Endodermal cell (in vitro differentiated cells): ENCODE results near the gene GDF2. TPM values are rescaled to one million over a fixed set of nuclear protein-coding genes. Genes with fewer than 3 reads are reported as not detected.

Source experiments
- DNase-seq: peaks from one replicate; pipeline ENCODE4 v3.0.0-alpha.2; 2017
- H3K27ac ChIP-seq: 2 replicates; pipeline ENCODE4 v1.5.1; 2013; ENCODE audit warnings: mild to moderate bottlenecking, low read depth, low read length, moderate library complexity
- H3K27me3 ChIP-seq: 2 replicates; pipeline ENCODE4 v1.6.1; 2013; ENCODE audit warnings: mild to moderate bottlenecking, low read length, moderate library complexity; ENCODE audit not compliant: insufficient read depth, control insufficient read depth, poor library complexity, severe bottlenecking
- H3K36me3 ChIP-seq: 2 replicates; pipeline ENCODE4 v1.7.0; 2013; ENCODE audit warnings: mild to moderate bottlenecking, low read length, moderate library complexity; ENCODE audit not compliant: control insufficient read depth, insufficient read depth
- H3K4me1 ChIP-seq: one replicate; pipeline ENCODE4 v1.7.0; 2013; ENCODE audit warnings: low read length; ENCODE audit not compliant: control insufficient read depth, insufficient read depth
- H3K4me3 ChIP-seq: 2 replicates; pipeline ENCODE4 v1.5.1; 2013; ENCODE audit warnings: mild to moderate bottlenecking, low read length, moderate library complexity
- H3K9ac ChIP-seq: 2 replicates; pipeline ENCODE4 v1.6.1; 2013; ENCODE audit warnings: mild to moderate bottlenecking, low read length, moderate library complexity; ENCODE audit not compliant: poor library complexity, severe bottlenecking; ENCODE audit errors: extremely low read depth
- H3K9me3 ChIP-seq: 2 replicates; pipeline ENCODE4 v1.6.1; 2013; ENCODE audit warnings: mild to moderate bottlenecking, low read length, moderate library complexity; ENCODE audit not compliant: control insufficient read depth
- H3K27ac Mint-ChIP-seq: 2 replicates; pipeline ENCODE4 v1.8.0; 2020; ENCODE audit warnings: mixed read lengths
- H3K27me3 Mint-ChIP-seq: 2 replicates; pipeline ENCODE4 v1.8.0; 2021; ENCODE audit warnings: mild to moderate bottlenecking, mixed read lengths; ENCODE audit not compliant: insufficient read depth
- H3K36me3 Mint-ChIP-seq: 2 replicates; pipeline ENCODE4 v1.8.0; 2020; ENCODE audit warnings: low read depth, mixed read lengths
- H3K4me1 Mint-ChIP-seq: 2 replicates; pipeline ENCODE4 v1.8.0; 2020; ENCODE audit warnings: mixed read lengths
- H3K4me3 Mint-ChIP-seq: 2 replicates; pipeline ENCODE4 v1.8.0; 2020; ENCODE audit warnings: mild to moderate bottlenecking, moderate library complexity, mixed read lengths
- H3K9me3 Mint-ChIP-seq: 2 replicates; pipeline ENCODE4 v1.8.0; 2020; ENCODE audit warnings: mild to moderate bottlenecking, mixed read lengths
- CTCF ChIP-seq: fragments of 200-600 bp; sonication (generic); conservative IDR thresholded peaks from 2 replicates; pipeline ENCODE4 v1.5.0; 2021; ENCODE audit warnings: antibody characterized with exemption, mild to moderate bottlenecking
- WGBS, 2 experiments: methylation state at CpG; one replicate each; pipeline versions ENCODE4 v1.1.5 to v1.1.7; 2013; ENCODE audit warnings: missing lambda C conversion rate in 2 of 2, mixed read lengths in 1 of 2; ENCODE audit not compliant: insufficient coverage in 1 of 2, insufficient read length in 1 of 2; 5-methylcytosine and 5-hydroxymethylcytosine counted together
- total RNA-seq, 2 donors: library from RNA; stranded (reverse); fragmentation: NEBNext Ultra II Directional in 1 of 2; extraction: Animal tissue kit (Norgen Biotek cat#: 25700) in 1 of 2; gene quantifications; 2 replicates in 1 of 2; 3 replicates in 1 of 2; pipeline ENCODE4 v1.2.1, GENCODE V29; 2021

The GDF2 gene
- total RNA-seq, 2 donors from 2014 or later: not detected

- Histone ChIP-seq H3K36me3 (no peaks in the 10 kb centered on the region), H3K4me1 (no peaks in the 10 kb centered on the region), H3K27me3 (no peaks in the 10 kb centered on the region), H3K9me3 (no peaks in the 10 kb centered on the region), H3K27ac (no peak overlapping the region), H3K9ac (no peak overlapping the region), H3K4me3 (no peak overlapping the region)
- no peak overlapping the region for H3K27ac Mint-ChIP-seq
- no peak for TF ChIP-seq CTCF
- DNase-seq: no peak
- H3K27me3 Mint-ChIP-seq: peaks cover 2% of the 10 kb centered on the region
- 87 to 100% methylated on average over 4 to 5 of the region's 5 CpGs for WGBS, 2 experiments
- no peak overlapping the region for H3K4me3 Mint-ChIP-seq
- peaks cover 3% of the 10 kb centered on the region for H3K9me3 Mint-ChIP-seq
- H3K36me3 Mint-ChIP-seq: no peaks in the 10 kb centered on the region
- no peaks in the 10 kb centered on the region for H3K4me1 Mint-ChIP-seq
Measured at GRCh38 chr10:47323636-47324296, 1.5 kb downstream of the GDF2 start.

DNA sequence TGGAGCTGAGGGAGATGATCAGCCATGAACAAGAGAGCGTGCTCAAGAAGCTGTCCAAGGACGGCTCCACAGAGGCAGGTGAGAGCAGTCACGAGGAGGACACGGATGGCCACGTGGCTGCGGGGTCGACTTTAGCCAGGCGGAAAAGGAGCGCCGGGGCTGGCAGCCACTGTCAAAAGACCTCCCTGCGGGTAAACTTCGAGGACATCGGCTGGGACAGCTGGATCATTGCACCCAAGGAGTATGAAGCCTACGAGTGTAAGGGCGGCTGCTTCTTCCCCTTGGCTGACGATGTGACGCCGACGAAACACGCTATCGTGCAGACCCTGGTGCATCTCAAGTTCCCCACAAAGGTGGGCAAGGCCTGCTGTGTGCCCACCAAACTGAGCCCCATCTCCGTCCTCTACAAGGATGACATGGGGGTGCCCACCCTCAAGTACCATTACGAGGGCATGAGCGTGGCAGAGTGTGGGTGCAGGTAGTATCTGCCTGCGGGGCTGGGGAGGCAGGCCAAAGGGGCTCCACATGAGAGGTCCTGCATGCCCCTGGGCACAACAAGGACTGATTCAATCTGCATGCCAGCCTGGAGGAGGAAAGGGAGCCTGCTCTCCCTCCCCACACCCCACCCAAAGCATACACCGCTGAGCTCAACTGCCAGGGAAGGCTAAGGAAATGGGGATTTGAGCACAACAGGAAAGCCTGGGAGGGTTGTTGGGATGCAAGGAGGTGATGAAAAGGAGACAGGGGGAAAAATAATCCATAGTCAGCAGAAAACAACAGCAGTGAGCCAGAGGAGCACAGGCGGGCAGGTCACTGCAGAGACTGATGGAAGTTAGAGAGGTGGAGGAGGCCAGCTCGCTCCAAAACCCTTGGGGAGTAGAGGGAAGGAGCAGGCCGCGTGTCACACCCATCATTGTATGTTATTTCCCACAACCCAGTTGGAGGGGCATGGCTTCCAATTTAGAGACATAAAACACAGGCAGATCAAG lies 3.3 kb downstream of the GDF2 start:
- Histone ChIP-seq H3K9me3 (no peaks in the 10 kb centered on the region), H3K27ac (no peak overlapping the region), H3K36me3 (no peaks in the 10 kb centered on the region), H3K4me3 (no peak overlapping the region), H3K27me3 (no peaks in the 10 kb centered on the region), H3K4me1 (no peaks in the 10 kb centered on the region), H3K9ac (no peak overlapping the region)
- H3K27me3 Mint-ChIP-seq: peaks cover 2% of the 10 kb centered on the region
- H3K9me3 Mint-ChIP-seq: peaks cover 3% of the 10 kb centered on the region
- 91 to 95% methylated on average over 25 to 30 of the region's 30 CpGs for WGBS, 2 experiments
- H3K4me1 Mint-ChIP-seq: no peaks in the 10 kb centered on the region
- no peak for DNase-seq
- TF ChIP-seq CTCF: no peak
- no peaks in the 10 kb centered on the region for H3K36me3 Mint-ChIP-seq
- H3K27ac Mint-ChIP-seq: no peak overlapping the region
- H3K4me3 Mint-ChIP-seq: no peak overlapping the region

DNA sequence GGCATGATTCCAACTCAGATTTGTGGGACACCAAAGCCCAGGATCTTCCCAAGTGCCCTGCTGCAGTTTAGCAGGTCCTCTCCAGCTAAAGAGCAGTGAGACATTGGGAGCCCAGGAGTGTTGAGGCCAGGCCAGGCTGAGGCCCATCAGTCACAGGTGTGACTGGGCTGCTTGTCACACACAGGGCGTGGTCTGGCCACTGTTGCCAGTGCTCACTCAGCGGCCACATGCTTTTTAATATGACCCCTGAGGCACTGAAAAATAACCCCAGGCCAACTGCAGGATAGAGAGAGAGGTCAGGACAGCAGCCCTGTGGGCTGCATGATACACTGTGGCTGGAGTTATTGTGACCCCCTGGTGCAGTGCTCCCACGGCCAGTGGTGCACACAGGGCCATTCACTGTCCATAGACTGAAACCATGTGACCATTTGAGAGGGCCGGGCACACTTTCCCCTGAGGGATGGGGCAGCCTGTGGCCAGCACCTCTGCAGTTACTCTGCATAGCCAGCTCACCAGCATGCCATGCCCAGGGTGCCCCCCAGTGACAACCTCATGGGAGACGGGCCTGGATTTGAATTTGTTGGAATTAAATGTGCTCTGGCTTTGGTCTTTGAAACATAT lies 4.2 kb downstream of the GDF2 start:
- Mint-ChIP-seq H3K9me3 (peaks cover 3% of the 10 kb centered on the region), H3K4me3 (no peak overlapping the region), H3K36me3 (no peaks in the 10 kb centered on the region), H3K27ac (no peak overlapping the region), H3K4me1 (no peaks in the 10 kb centered on the region), H3K27me3 (peaks cover 2% of the 10 kb centered on the region)
- Histone ChIP-seq H3K9me3 (no peaks in the 10 kb centered on the region), H3K4me3 (no peak overlapping the region), H3K27ac (no peak overlapping the region), H3K36me3 (no peaks in the 10 kb centered on the region), H3K4me1 (no peaks in the 10 kb centered on the region), H3K9ac (no peak overlapping the region), H3K27me3 (no peaks in the 10 kb centered on the region)
- DNase-seq: no peak
- TF ChIP-seq CTCF: no peak
- 85 to 88% methylated on average over 2 to 5 of the region's 5 CpGs for WGBS, 2 experiments
